Ovary (tissue), 9 donors: Measurements from ENCODE around the gene ADAMTS7. TPM values are rescaled to one million over a fixed set of nuclear protein-coding genes. Genes with fewer than 3 reads are reported as not detected.
A peak's percentile ranks its signal among the peaks of the same experiment; 100 is the strongest.

Source experiments
- DNase-seq, 5 donors: peaks; one replicate each; pipeline ENCODE4 v3.0.0-alpha.2; 2019 to 2020
- H3K27ac ChIP-seq, 2 donors: fragments of 200-600 bp; one replicate each; pipeline versions ENCODE4 v1.5.1 to v1.8.0; 2019 to 2022
- H3K27me3 ChIP-seq: fragments of 200-600 bp; one replicate; pipeline ENCODE4 v1.8.0; 2022
- H3K36me3 ChIP-seq: fragments of 200-600 bp; sonication (generic); one replicate; pipeline ENCODE4 v1.5.1; 2019
- H3K4me1 ChIP-seq: one replicate; pipeline ENCODE4 v1.8.1; 2013; ENCODE audit warnings: mild to moderate bottlenecking, moderate library complexity; ENCODE audit not compliant: insufficient read depth
- H3K4me3 ChIP-seq: fragments of 200-600 bp; sonication (generic); one replicate; pipeline ENCODE4 v1.5.1; 2017
- H3K9me3 ChIP-seq, 2 donors: fragments of 200-600 bp in 1 of 2; sonication (generic) in 1 of 2; one replicate each; pipeline versions ENCODE4 v1.5.1 to v1.8.1; 2013 to 2019; ENCODE audit warnings: mild to moderate bottlenecking in 1 of 2, moderate library complexity in 1 of 2
- EP300 ChIP-seq: sonication (generic); formaldehyde crosslinking; IDR thresholded peaks from one replicate; pipeline ENCODE4 v1.6.1; 2017; ENCODE audit warnings: antibody characterized with exemption
- POLR2A ChIP-seq: fragments of 450-650 bp; IDR thresholded peaks from one replicate; pipeline ENCODE4 v1.6.1; 2017; ENCODE audit warnings: antibody characterized with exemption, mild to moderate bottlenecking, moderate library complexity
- WGBS, 3 donors: extraction: QIAGEN DNeasy Blood & Tissue Kit in 1 of 3; methylation state at CpG; one replicate each; pipeline versions ENCODE4 v1.1.5 to v1.1.7; 2013 to 2017; 5-methylcytosine and 5-hydroxymethylcytosine counted together
- intact Hi-C, 4 donors: fragments of 100-400 bp; cut with DNase I; formaldehyde crosslinking; loops; one replicate each; pipeline versions ENCODE4 v1.11.0 to v1.15.1; 2022 to 2023
- polyA plus RNA-seq, 2 donors: library from polyadenylated mRNA; stranded (reverse); fragments of 200-250 nt in 1 of 2; fragments of 350-450 nt in 1 of 2; fragmentation: Illumina TruSeq in 1 of 2; extraction: RNeasy Lipid Tissue Mini Kit (QIAGEN cat#74804) in 1 of 2; gene quantifications; one replicate each; pipeline ENCODE4 v1.2.3, GENCODE V29; 2013 to 2014
- small RNA-seq: library from RNA; depleted of rRNA; stranded (forward); fragments of <200 nt; gene quantifications from one replicate; pipeline ENCODE3, GENCODE V24; 2016
- total RNA-seq, 7 donors: library from RNA; depleted of rRNA in 2 of 7; stranded (reverse); fragments of >200 nt in 2 of 7; fragmentation: NEBNext Ultra II Directional in 3 of 7; extraction: Animal tissue kit (Norgen Biotek cat#: 25700) in 3 of 7; gene quantifications; one replicate each; pipeline versions ENCODE4 v1.1.0 to v1.2.4, GENCODE V29; 2016 to 2023
- TF ChIP-seq, protein P1 (sequence below), 3 donors: fragments of 450-650 bp in 2 of 3; fragments of 200-600 bp in 1 of 3; IDR thresholded peaks; one replicate each; pipeline versions ENCODE4 v1.5.1 to v1.8.0; 2016 to 2022; ENCODE audit warnings: antibody characterized with exemption in 3 of 3, mild to moderate bottlenecking in 1 of 3
- donor health status: DM: no; HTN: no; CAD: no; lungs with moderate emphysema.
- donor health status: DM: no; HTN: no; CAD: no.
- donor health status: Bipolar disorder and iron deficiency.
- donor health status: DM: yes; HTN: yes; CAD: no.
- donor health status: DM: no; HTN: no; CAD: no.
- donor health status: DM: yes; HTN: yes; CAD: no.

ADAMTS7 gene
- total and polyA plus RNA-seq, 9 donors, result 2.1 to 16.5 (median 8.5) TPM

DNA sequence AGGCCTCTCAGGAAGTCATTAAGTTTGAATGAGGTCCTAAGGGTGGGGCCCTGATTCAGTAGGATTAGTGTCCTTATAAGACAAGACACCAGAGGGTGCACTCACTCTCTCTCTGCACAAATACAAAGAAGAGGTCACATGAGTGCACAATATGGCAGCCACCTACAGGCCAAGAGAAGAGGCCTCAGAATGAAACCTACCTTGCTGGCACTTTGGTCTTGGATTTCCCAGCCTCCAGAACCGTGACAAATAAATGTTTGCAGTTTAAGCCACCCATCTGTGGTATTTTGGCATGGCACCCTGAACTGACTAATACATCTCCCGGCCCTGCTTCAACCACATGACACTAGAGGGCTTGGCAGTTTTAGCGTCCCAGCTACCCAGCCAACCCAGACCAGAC lies 96.4 kb downstream of the ADAMTS7 start:
- 62 to 94% (median 71%) methylated on average over 3 of the region's 3 CpGs for WGBS, 3 donors
- H3K9me3 ChIP-seq, result no peaks in the 10 kb centered on the region
- TF ChIP-seq, protein P1, sequence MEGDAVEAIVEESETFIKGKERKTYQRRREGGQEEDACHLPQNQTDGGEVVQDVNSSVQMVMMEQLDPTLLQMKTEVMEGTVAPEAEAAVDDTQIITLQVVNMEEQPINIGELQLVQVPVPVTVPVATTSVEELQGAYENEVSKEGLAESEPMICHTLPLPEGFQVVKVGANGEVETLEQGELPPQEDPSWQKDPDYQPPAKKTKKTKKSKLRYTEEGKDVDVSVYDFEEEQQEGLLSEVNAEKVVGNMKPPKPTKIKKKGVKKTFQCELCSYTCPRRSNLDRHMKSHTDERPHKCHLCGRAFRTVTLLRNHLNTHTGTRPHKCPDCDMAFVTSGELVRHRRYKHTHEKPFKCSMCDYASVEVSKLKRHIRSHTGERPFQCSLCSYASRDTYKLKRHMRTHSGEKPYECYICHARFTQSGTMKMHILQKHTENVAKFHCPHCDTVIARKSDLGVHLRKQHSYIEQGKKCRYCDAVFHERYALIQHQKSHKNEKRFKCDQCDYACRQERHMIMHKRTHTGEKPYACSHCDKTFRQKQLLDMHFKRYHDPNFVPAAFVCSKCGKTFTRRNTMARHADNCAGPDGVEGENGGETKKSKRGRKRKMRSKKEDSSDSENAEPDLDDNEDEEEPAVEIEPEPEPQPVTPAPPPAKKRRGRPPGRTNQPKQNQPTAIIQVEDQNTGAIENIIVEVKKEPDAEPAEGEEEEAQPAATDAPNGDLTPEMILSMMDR (IDR thresholded peaks at IDR 0.05), result no peak
- TF ChIP-seq POLR2A (no peak), EP300 (no peak)
- H3K4me1 ChIP-seq, result no peaks in the 10 kb centered on the region
- intact Hi-C loops, result loop anchor here in 1 of 4 donors (5.0 kb wide), 1 partner anchor 98 kb away; no protein-coding TSS in a partner anchor
- no peak overlapping the region for H3K4me3 ChIP-seq
- H3K27ac ChIP-seq, result no peak overlapping the region
- no peaks in the 10 kb centered on the region for H3K27me3 ChIP-seq
- H3K36me3 ChIP-seq, result no peaks in the 10 kb centered on the region
- no peak for DNase-seq

DNA sequence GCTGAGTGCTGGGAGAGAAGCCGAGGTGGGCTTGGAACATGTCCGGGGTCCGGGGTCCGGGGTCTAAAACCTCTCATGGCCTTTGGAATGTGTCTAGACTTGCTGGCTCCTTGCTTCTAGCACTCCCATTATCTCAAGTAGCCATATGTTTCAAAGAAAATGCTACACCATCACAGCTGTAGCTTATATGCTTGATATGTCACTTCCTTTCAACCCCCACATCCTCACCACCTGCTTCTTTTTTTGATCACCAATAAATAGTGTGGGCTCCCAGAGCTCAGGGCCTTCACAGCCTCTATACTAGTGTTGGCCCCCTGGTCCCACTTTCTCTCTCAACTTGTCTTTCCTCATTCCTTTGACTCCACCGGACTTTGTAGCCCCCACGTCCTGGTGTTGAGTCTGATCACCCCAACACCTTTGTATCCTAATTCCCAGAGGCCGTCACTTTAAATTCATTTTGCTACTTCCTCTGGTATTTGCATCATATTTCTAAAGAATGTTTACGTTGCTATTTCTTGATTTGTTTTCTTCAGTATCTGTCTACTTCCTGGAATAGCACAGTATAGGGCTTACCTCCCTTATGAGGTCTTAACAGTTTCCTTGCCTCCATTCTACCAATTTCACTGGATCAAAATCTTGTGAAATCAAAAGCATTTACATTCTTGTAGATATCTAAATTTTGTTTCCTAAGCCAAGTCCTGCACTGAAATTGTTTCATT lies 98.3 kb downstream of the ADAMTS7 start:
- intact Hi-C loops, result loop anchor here in 1 of 4 donors (5.0 kb wide), 1 partner anchor 96 kb away; no protein-coding TSS in a partner anchor

DNA sequence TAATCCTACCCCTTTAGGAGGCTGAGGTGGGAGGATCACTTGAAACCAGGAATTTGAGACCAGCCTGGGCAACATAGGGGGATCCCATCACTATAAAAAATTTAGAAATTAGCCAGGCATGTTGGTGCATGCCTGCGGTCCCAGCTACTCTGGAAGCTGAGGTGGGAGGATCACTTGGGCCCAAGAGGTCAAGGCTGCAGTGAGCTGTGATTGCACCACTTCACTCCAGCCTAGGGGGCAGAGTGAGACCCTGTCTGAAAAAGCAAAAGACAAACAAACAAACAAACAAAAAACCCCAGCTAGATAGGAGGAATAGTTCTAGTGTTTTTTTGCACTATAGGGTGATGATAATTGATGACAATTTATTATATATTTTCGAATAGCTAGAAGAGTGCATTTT lies 99.6 kb downstream of the ADAMTS7 start:
- DNase-seq, result no peak
- Histone ChIP-seq H3K27me3 (no peaks in the 10 kb centered on the region), H3K4me1 (no peaks in the 10 kb centered on the region), H3K36me3 (no peaks in the 10 kb centered on the region), H3K27ac (no peak overlapping the region), H3K4me3 (no peak overlapping the region), H3K9me3 (no peaks in the 10 kb centered on the region)
- WGBS, 3 donors, result 63 to 72% (median 63%) methylated on average over 2 of the region's 2 CpGs
- TF ChIP-seq POLR2A (no peak), EP300 (no peak)
- TF ChIP-seq, protein P1 (IDR thresholded peaks at IDR 0.05), result no peak
- intact Hi-C loops, result loop anchor here in 1 of 4 donors (5.0 kb wide), 1 partner anchor 94 kb away; no protein-coding TSS in a partner anchor

More for the DNA sequence above, 98.3 kb downstream of the ADAMTS7 start:
- 38 to 51% (median 41%) methylated on average over 8 of the region's 8 CpGs for WGBS, 3 donors
- Histone ChIP-seq H3K4me1 (no peaks in the 10 kb centered on the region), H3K4me3 (no peak overlapping the region), H3K27ac (no peak overlapping the region), H3K9me3 (no peaks in the 10 kb centered on the region), H3K36me3 (no peaks in the 10 kb centered on the region), H3K27me3 (no peaks in the 10 kb centered on the region)
- no peak for DNase-seq
- TF ChIP-seq, protein P1 (IDR thresholded peaks at IDR 0.05), result no peak
- TF ChIP-seq POLR2A (no peak), EP300 (no peak)

DNA sequence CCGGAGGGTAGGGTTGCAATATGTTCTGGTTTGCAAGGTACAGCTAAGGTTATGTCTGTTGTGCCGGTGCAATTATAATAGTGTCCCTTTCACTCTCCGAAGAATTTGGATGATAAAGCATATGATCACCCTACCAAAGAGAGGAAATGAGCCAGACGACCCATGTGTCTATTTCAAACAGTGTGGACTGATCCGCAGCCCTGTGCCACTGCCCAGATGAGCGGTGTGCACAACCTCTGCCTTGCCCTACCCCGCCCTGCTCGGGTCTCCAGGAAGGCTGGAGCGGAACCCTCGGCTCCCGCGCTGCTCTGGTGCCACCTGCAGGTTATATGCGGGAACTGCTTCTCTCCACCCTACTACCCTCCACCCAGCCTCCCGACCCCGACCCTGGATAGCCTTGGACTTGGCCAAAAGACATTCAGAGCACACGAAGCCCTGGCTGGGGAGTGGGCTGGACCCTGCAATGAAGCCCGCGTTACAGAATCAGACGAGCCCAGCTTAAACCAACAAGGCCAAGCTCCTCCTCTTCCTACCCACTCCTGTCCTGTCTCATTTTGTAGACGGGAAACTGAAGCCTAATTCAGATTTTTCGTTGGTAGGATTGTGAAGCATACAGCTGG lies 101.9 kb downstream of the ADAMTS7 start:
- Histone ChIP-seq H3K27ac (no peak overlapping the region), H3K27me3 (no peaks in the 10 kb centered on the region), H3K4me3 (no peak overlapping the region), H3K36me3 (no peaks in the 10 kb centered on the region), H3K4me1 (no peaks in the 10 kb centered on the region), H3K9me3 (no peaks in the 10 kb centered on the region)
- peak; percentile 37 to 77 (median 67) for DNase-seq
- TF ChIP-seq, protein P1 (IDR thresholded peaks at IDR 0.05), result peak; percentile 67 to 74 (median 74)
- TF ChIP-seq EP300, result no peak
- intact Hi-C loops, result loop anchor here in 2 of 4 donors (5.0 to 10.0 kb wide), 2 partner anchors 85 to 92 kb away; partner anchors contain the start of gene CHRNA3 (in 1 of the 2)
- WGBS, 3 donors, result 3 to 7% (median 3%) methylated on average over 21 of the region's 21 CpGs

Small RNA genes within 50 kb of the gene (small RNA-seq; reads per million reads assigned to genes)
- not detected for gene AC022748.3

Other genes with a start within 250 kb of the ADAMTS7 start
- 1 to 10 TPM in 3 of 7 donors, under 1 TPM in 4; 0.42 to 2.2 (median 0.72) TPM for gene CHRNA5, start 245.9 kb downstream of the ADAMTS7 start, total RNA-seq
- 1 to 10 TPM in 1 of 2 donors, under 1 TPM in 1; 0.74 to 1.6 TPM for gene CHRNA5, start 245.9 kb downstream of the ADAMTS7 start, polyA plus RNA-seq
- not detected for gene CHRNA3, start 190.5 kb downstream of the ADAMTS7 start, total RNA-seq
- gene CHRNA3, start 190.5 kb downstream of the ADAMTS7 start, polyA plus RNA-seq, result under 1 TPM; 0.22 to 0.27 TPM
- gene CHRNB4, start 170.3 kb downstream of the ADAMTS7 start, total RNA-seq, result under 1 TPM in 2 of 7 donors, not detected in 5; 0.12 to 0.15 TPM
- gene CHRNB4, start 170.3 kb downstream of the ADAMTS7 start, polyA plus RNA-seq, result 1 to 10 TPM in 1 of 2 donors, under 1 TPM in 1; 0.35 to 1.0 TPM
- 100 to 1,000 TPM; 210 to 393 (median 346) TPM for gene MORF4L1, start 61.4 kb upstream of the ADAMTS7 start, total RNA-seq
- gene MORF4L1, start 61.4 kb upstream of the ADAMTS7 start, polyA plus RNA-seq, result 100 to 1,000 TPM; 303 to 772 TPM
- 100 to 1,000 TPM in 4 of 7 donors, 10 to 100 TPM in 3; 84.3 to 157 (median 116) TPM for gene CTSH, start 133.6 kb upstream of the ADAMTS7 start, total RNA-seq
- 100 to 1,000 TPM; 169 to 197 TPM for gene CTSH, start 133.6 kb upstream of the ADAMTS7 start, polyA plus RNA-seq